SK-N-SH (cell line): ENCODE data around the gene ITGA2. TPM values are rescaled to one million over a fixed set of nuclear protein-coding genes. Genes with fewer than 3 reads are reported as not detected.

ENCODE experiments used
- CTCF ChIA-PET: fragments of 300-600, 350-600 bp; formaldehyde crosslinking; extraction: SDS; loops from one replicate; lab custom pipeline; 2021; lab: Yijun Ruan, JAX
- POLR2A ChIA-PET: fragments of 350-600 bp; sonication (Branson Sonifier 250); formaldehyde crosslinking; extraction: SDS; loops from one replicate; lab custom pipeline; 2020; ENCODE audit warnings: antibody characterized with exemption, inconsistent platforms; lab: Yijun Ruan, JAX
- DNase-seq: peaks from one replicate; pipeline ENCODE4 v3.0.0; 2012
- H2AFZ ChIP-seq: fragments of 200-600 bp; sonication (generic); 2 replicates; pipeline ENCODE4 v1.8.1; 2016; ENCODE audit warnings: antibody characterized with exemption, mild to moderate bottlenecking, low read depth
- H3F3A ChIP-seq: fragments of 200-600 bp; sonication (generic); replicated peaks from 2 replicates; pipeline ENCODE3; 2016; ENCODE audit warnings: antibody characterized with exemption, mild to moderate bottlenecking; ENCODE audit not compliant: insufficient read depth
- H3K27ac ChIP-seq, 2 experiments: fragments of 200-500 bp in 1 of 2; fragments of 200-600 bp in 1 of 2; sonication (Bioruptor generic) in 1 of 2; sonication (generic), shearing (Covaris generic) in 1 of 2; 2 replicates each; pipeline versions ENCODE4 v1.5.1 to v1.6.1; 2014 to 2016; ENCODE audit warnings: low read depth in 2 of 2, inconsistent platforms in 1 of 2, low read length in 1 of 2, mild to moderate bottlenecking in 1 of 2, mixed read lengths in 1 of 2
- H3K27me3 ChIP-seq: fragments of 200-600 bp; sonication (generic), shearing (Covaris generic); 2 replicates; pipeline ENCODE4 v1.6.1; 2016; ENCODE audit warnings: mixed run types; ENCODE audit not compliant: insufficient read depth
- H3K36me3 ChIP-seq, 2 experiments: fragments of 200-500 bp in 1 of 2; fragments of 200-600 bp in 1 of 2; sonication (Bioruptor generic) in 1 of 2; sonication (generic) in 1 of 2; replicated peaks in 1 of 2; 2 replicates each; pipeline versions ENCODE3 to v1.5.1; 2014 to 2016; ENCODE audit warnings: low read length in 1 of 2, mild to moderate bottlenecking in 1 of 2; ENCODE audit not compliant: insufficient read depth in 2 of 2, control insufficient read depth in 1 of 2
- H3K4me1 ChIP-seq, 2 experiments: fragments of 200-500 bp in 1 of 2; fragments of 200-600 bp in 1 of 2; sonication (Bioruptor generic) in 1 of 2; sonication (generic), shearing (Covaris generic) in 1 of 2; 2 replicates each; pipeline versions ENCODE4 v1.5.1 to v1.6.1; 2014 to 2016; ENCODE audit warnings: low read depth in 1 of 2, low read length in 1 of 2, mixed run types in 1 of 2; ENCODE audit not compliant: insufficient read depth in 2 of 2, control insufficient read depth in 1 of 2
- H3K4me2 ChIP-seq: fragments of 200-600 bp; sonication (generic), shearing (Covaris generic); 2 replicates; pipeline ENCODE4 v1.6.1; 2017; ENCODE audit warnings: mixed run types
- H3K4me3 ChIP-seq, 2 experiments: fragments of 200-500 bp in 1 of 2; fragments of 200-600 bp in 1 of 2; sonication (Bioruptor generic) in 1 of 2; sonication (generic), shearing (Covaris generic) in 1 of 2; 2 replicates each; pipeline versions ENCODE4 v1.5.1 to v1.8.1; 2014 to 2016; ENCODE audit warnings: low read depth in 2 of 2, inconsistent platforms in 1 of 2, low read length in 1 of 2, mild to moderate bottlenecking in 1 of 2, mixed read lengths in 1 of 2, moderate library complexity in 1 of 2
- H3K79me2 ChIP-seq: fragments of 200-600 bp; sonication (generic); 2 replicates; pipeline ENCODE4 v1.8.1; 2017; ENCODE audit warnings: mild to moderate bottlenecking; ENCODE audit not compliant: insufficient read depth
- H3K9ac ChIP-seq: fragments of 200-600 bp; sonication (generic); 2 replicates; pipeline ENCODE4 v1.6.1; 2017; ENCODE audit warnings: mixed run types
- H3K9me2 ChIP-seq: fragments of 200-600 bp; sonication (generic); 2 replicates; pipeline ENCODE4 v1.6.1; 2017; ENCODE audit warnings: mixed run types
- H3K9me3 ChIP-seq: fragments of 200-600 bp; sonication (generic); 2 replicates; pipeline ENCODE4 v1.6.1; 2017; ENCODE audit warnings: mixed run types, mild to moderate bottlenecking, moderate library complexity
- H4K20me1 ChIP-seq: fragments of 200-600 bp; sonication (generic); 2 replicates; pipeline ENCODE4 v1.6.1; 2017; ENCODE audit warnings: mild to moderate bottlenecking, mixed run types; ENCODE audit not compliant: insufficient read depth
- CHD2 ChIP-seq: fragments of 150-350 bp; IDR thresholded peaks from 2 replicates; pipeline ENCODE4 v1.6.1; 2018; ENCODE audit warnings: low read length; ENCODE audit not compliant: partially characterized antibody
- EZH2phosphoT487 ChIP-seq: fragments of 200-600 bp; sonication (generic); IDR thresholded peaks from 2 replicates; pipeline ENCODE4 v1.6.1; 2017; ENCODE audit warnings: low read depth, mixed run types, mild to moderate bottlenecking, antibody characterized with exemption, moderate library complexity, borderline replicate concordance
- FOXM1 ChIP-seq: IDR thresholded peaks from 2 replicates; pipeline ENCODE4 v1.4.0; 2012; ENCODE audit warnings: low read depth, mild to moderate bottlenecking
- GABPA ChIP-seq: IDR thresholded peaks from 2 replicates; pipeline ENCODE4 v1.4.0; 2012; ENCODE audit warnings: low read depth, mild to moderate bottlenecking
- GATA2 ChIP-seq: sonication (generic); formaldehyde crosslinking; IDR thresholded peaks from 2 replicates; pipeline ENCODE4 v1.5.0; 2020; ENCODE audit warnings: mild to moderate bottlenecking, missing genetic modification reagents
- IRF3 ChIP-seq: fragments of 150-350 bp; IDR thresholded peaks from 2 replicates; pipeline ENCODE4 v1.6.1; 2016; ENCODE audit warnings: mild to moderate bottlenecking, low read depth, low read length
- JUND ChIP-seq: IDR thresholded peaks from 2 replicates; pipeline ENCODE4 v1.4.0; 2012
- MXI1 ChIP-seq: IDR thresholded peaks from 2 replicates; pipeline ENCODE4 v1.6.1; 2012; ENCODE audit warnings: mild to moderate bottlenecking, low read depth, low read length, improper control_type of control experiment
- NFIC ChIP-seq: IDR thresholded peaks from 2 replicates; pipeline ENCODE4 v1.4.0; 2012; ENCODE audit warnings: borderline replicate concordance
- NRF1 ChIP-seq: IDR thresholded peaks from 2 replicates; pipeline ENCODE4 v1.6.1; 2012; ENCODE audit warnings: low read depth, mild to moderate bottlenecking, low read length
- RAD21 ChIP-seq: IDR thresholded peaks from 2 replicates; pipeline ENCODE4 v1.6.1; 2012; ENCODE audit warnings: mild to moderate bottlenecking, low read length
- RCOR1 ChIP-seq: fragments of 150-350 bp; IDR thresholded peaks from 2 replicates; pipeline ENCODE4 v1.6.1; 2017; ENCODE audit warnings: antibody characterized with exemption, low read length
- REST ChIP-seq: IDR thresholded peaks from 2 replicates; pipeline ENCODE4 v1.6.1; 2012; ENCODE audit warnings: mild to moderate bottlenecking, low read depth, low read length, moderate library complexity
- SMC3 ChIP-seq: IDR thresholded peaks from 2 replicates; pipeline ENCODE4 v1.6.1; 2012; ENCODE audit warnings: low read depth, low read length, improper control_type of control experiment
- TAF1 ChIP-seq: IDR thresholded peaks from 2 replicates; pipeline ENCODE4 v1.6.1; 2012; ENCODE audit warnings: low read depth, mild to moderate bottlenecking, low read length, moderate library complexity, borderline replicate concordance
- TEAD4 ChIP-seq: IDR thresholded peaks from 2 replicates; pipeline ENCODE4 v1.4.0; 2012; ENCODE audit warnings: mild to moderate bottlenecking, borderline replicate concordance; ENCODE audit not compliant: insufficient read depth
- USF1 ChIP-seq: IDR thresholded peaks from 2 replicates; pipeline ENCODE4 v1.4.0; 2012; ENCODE audit warnings: low read depth, borderline replicate concordance
- USF2 ChIP-seq: fragments of 150-350 bp; IDR thresholded peaks from 2 replicates; pipeline ENCODE4 v1.6.1; 2017; ENCODE audit warnings: antibody characterized with exemption, low read length, low read depth, borderline replicate concordance
- WGBS: methylation state at CpG from one replicate; pipeline ENCODE4 v1.1.6; 2017; ENCODE audit warnings: low lambda C conversion rate; 5-methylcytosine and 5-hydroxymethylcytosine counted together
- polyA plus RNA-seq, 3 experiments: library from polyadenylated mRNA; depleted of rRNA; stranded (reverse); fragments of >200 nt; gene quantifications; 2 replicates each; pipeline ENCODE4 v1.2.3, GENCODE V29; 2012

Gene ITGA2
- polyA plus RNA-seq, 1 of the 3 experiments (the other 2 are of a cell fraction), result 38.2 TPM

GRCh38 chr5:53087621-53088121 is 98.5 kb downstream of the ITGA2 start:
- Histone ChIP-seq H3K79me2 (0 out of 2 replicates have a peak, but pooled peaks cover 3% of the 10 kb centered on the region), H3K4me1 (peaks cover 0 to 25% of the 10 kb centered on the region in 2 experiments; a peak in 2 of 4 replicates), H3K9ac (no peak overlapping the region), H4K20me1 (no peaks in the 10 kb centered on the region), H3K27me3 (no peaks in the 10 kb centered on the region), H3F3A (peaks cover 48% of the 10 kb centered on the region), H2AFZ (no peak overlapping the region), H3K27ac (peak overlapping the region in 1 of 2 experiments; percentile 43; a peak in 2 of 4 replicates), H3K9me2 (no peaks in the 10 kb centered on the region), H3K36me3 (peaks cover 47 to 84% of the 10 kb centered on the region in 2 experiments), H3K9me3 (no peaks in the 10 kb centered on the region), H3K4me3 (no peak overlapping the region), H3K4me2 (no peak overlapping the region)
- no peak for DNase-seq
- CTCF ChIA-PET, result interaction anchor here (0.8 to 3.4 kb wide), 2 partner anchors 10 to 140 kb away, joined by 3 to 20 read pairs; no protein-coding TSS in a partner anchor
- 86% methylated on average over 1 of the region's 1 CpG for WGBS
- no peak for TF ChIP-seq TEAD4
- no peak for TF ChIP-seq GABPA
- no peak for TF ChIP-seq JUND
- no peak for TF ChIP-seq NFIC
- no peak for TF ChIP-seq CHD2
- TF ChIP-seq TAF1, result no peak
- no peak for TF ChIP-seq RAD21
- no peak for TF ChIP-seq RCOR1
- no peak for TF ChIP-seq NRF1
- TF ChIP-seq GATA2 (CRISPR knock-in tag), result no peak
- no peak for TF ChIP-seq SMC3
- TF ChIP-seq MXI1, result no peak
- TF ChIP-seq EZH2phosphoT487, result no peak
- no peak for TF ChIP-seq FOXM1
- no peak for TF ChIP-seq USF2
- no peak for TF ChIP-seq USF1
- no peak for TF ChIP-seq REST
- TF ChIP-seq IRF3, result no peak
- POLR2A ChIA-PET, result no interaction called here
